ENCODE results near the gene ZNF212.
"Not testable (repeated sequence)": the region's sequence is repeated elsewhere in the genome, so short reads cannot be mapped to it uniquely, and the experiment has no call there.

ZNF212 gene

GRCh38 chr7:149220534-149220933 is 18.9 kb upstream of the ZNF212 start:
- no peak for DNase-seq

GRCh38 chr7:149223176-149223575 is 16.3 kb upstream of the ZNF212 start:
- no peak for DNase-seq

- no peak for DNase-seq
Observed at GRCh38 chr7:149223761-149224160, 15.7 kb upstream of the ZNF212 start.

GRCh38 chr7:149224352-149224751 is 15.1 kb upstream of the ZNF212 start:
- DNase-seq = no peak

GRCh38 chr7:149225106-149225505 is 14.3 kb upstream of the ZNF212 start:
- DNase-seq = no peak

GRCh38 chr7:149225656-149226055 is 13.8 kb upstream of the ZNF212 start:
- no peak for DNase-seq

GRCh38 chr7:149226366-149226765 is 13.1 kb upstream of the ZNF212 start:
- DNase-seq = not testable (repeated sequence)

- DNase-seq = no peak
Observed at GRCh38 chr7:149226840-149227494, 12.5 kb upstream of the ZNF212 start.

GRCh38 chr7:149228831-149229471 is 10.5 kb upstream of the ZNF212 start:
- no peak for DNase-seq

GRCh38 chr7:149229526-149229925 is 9.9 kb upstream of the ZNF212 start:
- DNase-seq = no peak

- DNase-seq = no peak
Observed at GRCh38 chr7:149232362-149232761, 7.1 kb upstream of the ZNF212 start.

GRCh38 chr7:149233655-149234204 is 5.7 kb upstream of the ZNF212 start:
- not testable (repeated sequence) for DNase-seq

- no peak for DNase-seq
Observed at GRCh38 chr7:149237502-149237901, 1.9 kb upstream of the ZNF212 start.

GRCh38 chr7:149238051-149238450 is 1.4 kb upstream of the ZNF212 start:
- no peak for DNase-seq

- no peak for DNase-seq
Observed at GRCh38 chr7:149240637-149241036, 1.2 kb downstream of the ZNF212 start.

GRCh38 chr7:149241696-149242095 is 2.2 kb downstream of the ZNF212 start:
- no peak for DNase-seq

- DNase-seq = no peak
Observed at GRCh38 chr7:149245244-149245643, 5.8 kb downstream of the ZNF212 start.

- DNase-seq = no peak
Observed at GRCh38 chr7:149245744-149246143, 6.3 kb downstream of the ZNF212 start.

GRCh38 chr7:149248777-149249176 is 9.3 kb downstream of the ZNF212 start:
- no peak for DNase-seq

- not testable (repeated sequence) for DNase-seq
Observed at GRCh38 chr7:149250151-149250550, 10.7 kb downstream of the ZNF212 start.

GRCh38 chr7:149251518-149251917 is 12.1 kb downstream of the ZNF212 start:
- DNase-seq = not testable (repeated sequence)

- DNase-seq = no peak
Observed at GRCh38 chr7:149252378-149252777, 12.9 kb downstream of the ZNF212 start.

GRCh38 chr7:149253665-149254064 is 14.2 kb downstream of the ZNF212 start:
- no peak for DNase-seq

- no peak for DNase-seq
Observed at GRCh38 chr7:149254181-149254858, 14.9 kb downstream of the ZNF212 start.

All from DMS79 (cell line).